Measurements from ENCODE around the gene NRDC. TPM values are rescaled to one million over a fixed set of nuclear protein-coding genes. Genes with fewer than 3 reads are reported as not detected.

The NRDC gene
- polyA plus RNA-seq, 4 donors, result 55.7 to 90.7 (median 79.3) TPM

DNA sequence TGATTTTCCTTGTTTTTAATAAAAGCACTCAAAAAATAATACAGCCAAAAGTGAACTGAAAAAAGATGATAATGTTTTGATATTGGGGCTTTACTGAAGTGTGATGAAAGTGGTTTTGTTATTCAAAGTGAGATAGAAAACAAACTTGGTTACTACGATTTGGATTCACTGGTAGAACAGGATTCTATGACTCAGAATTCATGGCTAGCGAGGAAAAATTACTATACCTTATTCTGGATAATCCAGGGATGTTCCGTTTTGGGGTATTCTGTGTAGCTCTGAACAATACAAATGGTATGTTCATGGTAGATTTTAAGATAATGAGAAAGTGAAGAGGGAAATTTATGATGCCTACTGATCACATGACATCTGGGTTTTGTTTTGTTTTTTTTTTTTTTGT, 117.7 kb downstream of the NRDC start:
- H3K4me3 ChIP-seq (ENCODE audit: low read depth in 1 of 3, low read length in 3 of 3), result no peak overlapping the region
- H3K4me1 ChIP-seq (ENCODE audit: control insufficient read depth in 3 of 3, insufficient read depth in 2 of 3, low read depth in 1 of 3, low read length in 2 of 3), result no peaks in the 10 kb centered on the region
- no peak overlapping the region for H3K27ac ChIP-seq (ENCODE audit: low read depth in 1 of 3, low read length in 2 of 3)
- no peaks in the 10 kb centered on the region for H3K27me3 ChIP-seq (ENCODE audit: control insufficient read depth in 3 of 3, insufficient read depth in 3 of 3, low read length in 3 of 3)
- H3K36me3 ChIP-seq (ENCODE audit: control insufficient read depth in 3 of 3, insufficient read depth in 2 of 3, low read depth in 1 of 3, low read length in 3 of 3), result peaks cover 0 to 16% (median 0%) of the 10 kb centered on the region in 3 donors
- DNase-seq (no peak), FAIRE-seq (no peak)
- WGBS, 3 donors, result 82 to 88% (median 85%) methylated on average over 3 of the region's 3 CpGs
- no peaks in the 10 kb centered on the region for H3K9me3 ChIP-seq (ENCODE audit: control insufficient read depth in 2 of 2, insufficient read depth in 1 of 2, low read depth in 1 of 2, low read length in 1 of 2)

GRCh38 chr1:51758310-51758709, 120.2 kb downstream of the NRDC start:
- FAIRE-seq (no peak), DNase-seq (no peak)
- Histone ChIP-seq H3K9me3 (ENCODE audit: control insufficient read depth in 2 of 2, insufficient read depth in 1 of 2, low read depth in 1 of 2, low read length in 1 of 2) (no peaks in the 10 kb centered on the region), H3K4me3 (ENCODE audit: low read depth in 1 of 3, low read length in 3 of 3) (no peak overlapping the region), H3K27me3 (ENCODE audit: control insufficient read depth in 3 of 3, insufficient read depth in 3 of 3, low read length in 3 of 3) (no peaks in the 10 kb centered on the region), H3K36me3 (ENCODE audit: control insufficient read depth in 3 of 3, insufficient read depth in 2 of 3, low read depth in 1 of 3, low read length in 3 of 3) (peaks cover 0 to 15% (median 0%) of the 10 kb centered on the region in 3 donors), H3K27ac (ENCODE audit: low read depth in 1 of 3, low read length in 2 of 3) (no peak overlapping the region), H3K4me1 (ENCODE audit: control insufficient read depth in 3 of 3, insufficient read depth in 2 of 3, low read depth in 1 of 3, low read length in 2 of 3) (no peaks in the 10 kb centered on the region)
- WGBS, 3 donors, result 83 to 93% (median 91%) methylated on average over 4 of the region's 4 CpGs

- 69 to 96% (median 89%) methylated on average over 2 of the region's 2 CpGs for WGBS, 3 donors
- Histone ChIP-seq H3K27ac (ENCODE audit: low read depth in 1 of 3, low read length in 2 of 3) (no peak overlapping the region), H3K4me3 (ENCODE audit: low read depth in 1 of 3, low read length in 3 of 3) (no peak overlapping the region), H3K27me3 (ENCODE audit: control insufficient read depth in 3 of 3, insufficient read depth in 3 of 3, low read length in 3 of 3) (no peaks in the 10 kb centered on the region), H3K9me3 (ENCODE audit: control insufficient read depth in 2 of 2, insufficient read depth in 1 of 2, low read depth in 1 of 2, low read length in 1 of 2) (peaks cover 0 to 7% of the 10 kb centered on the region in 2 donors), H3K36me3 (ENCODE audit: control insufficient read depth in 3 of 3, insufficient read depth in 2 of 3, low read depth in 1 of 3, low read length in 3 of 3) (peaks cover 0 to 9% (median 2%) of the 10 kb centered on the region in 3 donors), H3K4me1 (ENCODE audit: control insufficient read depth in 3 of 3, insufficient read depth in 2 of 3, low read depth in 1 of 3, low read length in 2 of 3) (no peaks in the 10 kb centered on the region)
- no peak for FAIRE-seq
- DNase-seq, result no peak
These were observed 122.2 kb downstream of the NRDC start for GRCh38 chr1:51756290-51756689.

DNA sequence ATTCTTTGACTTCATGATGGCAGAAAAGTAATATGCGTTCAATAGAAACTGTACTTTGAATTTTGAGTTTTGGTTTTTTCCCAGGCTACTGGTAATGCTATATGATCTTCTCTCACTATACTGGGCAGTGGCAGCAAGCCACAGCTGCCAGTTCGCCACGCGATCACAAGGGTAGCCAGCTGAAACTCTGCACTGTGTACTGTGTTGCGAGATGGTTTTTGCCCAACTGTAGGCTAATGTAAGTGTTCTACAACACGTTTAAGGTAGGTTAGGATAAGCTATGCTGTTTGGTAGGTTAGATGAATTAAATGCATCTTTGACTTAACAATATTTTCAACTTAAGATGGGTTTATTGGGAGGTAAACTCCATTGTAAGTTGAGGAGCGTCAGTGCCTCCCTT, 123.1 kb downstream of the NRDC start:
- Histone ChIP-seq H3K36me3 (ENCODE audit: control insufficient read depth in 3 of 3, insufficient read depth in 2 of 3, low read depth in 1 of 3, low read length in 3 of 3) (peaks cover 0 to 9% (median 2%) of the 10 kb centered on the region in 3 donors), H3K27ac (ENCODE audit: low read depth in 1 of 3, low read length in 2 of 3) (no peak overlapping the region), H3K4me3 (ENCODE audit: low read depth in 1 of 3, low read length in 3 of 3) (no peak overlapping the region), H3K27me3 (ENCODE audit: control insufficient read depth in 3 of 3, insufficient read depth in 3 of 3, low read length in 3 of 3) (no peaks in the 10 kb centered on the region), H3K9me3 (ENCODE audit: control insufficient read depth in 2 of 2, insufficient read depth in 1 of 2, low read depth in 1 of 2, low read length in 1 of 2) (peaks cover 0 to 7% of the 10 kb centered on the region in 2 donors), H3K4me1 (ENCODE audit: control insufficient read depth in 3 of 3, insufficient read depth in 2 of 3, low read depth in 1 of 3, low read length in 2 of 3) (no peaks in the 10 kb centered on the region)
- DNase-seq, result no peak
- 97 to 98% (median 97%) methylated on average over 7 of the region's 7 CpGs for WGBS, 3 donors
- FAIRE-seq, result no peak

GRCh38 chr1:51754666-51755065, 123.9 kb downstream of the NRDC start:
- H3K9me3 ChIP-seq (ENCODE audit: control insufficient read depth in 2 of 2, insufficient read depth in 1 of 2, low read depth in 1 of 2, low read length in 1 of 2), result peaks cover 0 to 7% of the 10 kb centered on the region in 2 donors
- FAIRE-seq, result no peak
- H3K27me3 ChIP-seq (ENCODE audit: control insufficient read depth in 3 of 3, insufficient read depth in 3 of 3, low read length in 3 of 3), result no peaks in the 10 kb centered on the region
- H3K36me3 ChIP-seq (ENCODE audit: control insufficient read depth in 3 of 3, insufficient read depth in 2 of 3, low read depth in 1 of 3, low read length in 3 of 3), result peaks cover 0 to 7% (median 2%) of the 10 kb centered on the region in 3 donors
- H3K4me1 ChIP-seq (ENCODE audit: control insufficient read depth in 3 of 3, insufficient read depth in 2 of 3, low read depth in 1 of 3, low read length in 2 of 3), result no peaks in the 10 kb centered on the region
- 97 to 100% (median 97%) methylated on average over 3 of the region's 3 CpGs for WGBS, 3 donors
- no peak for DNase-seq
- no peak overlapping the region for H3K27ac ChIP-seq (ENCODE audit: low read depth in 1 of 3, low read length in 2 of 3)
- H3K4me3 ChIP-seq (ENCODE audit: low read depth in 1 of 3, low read length in 3 of 3), result no peak overlapping the region

DNA sequence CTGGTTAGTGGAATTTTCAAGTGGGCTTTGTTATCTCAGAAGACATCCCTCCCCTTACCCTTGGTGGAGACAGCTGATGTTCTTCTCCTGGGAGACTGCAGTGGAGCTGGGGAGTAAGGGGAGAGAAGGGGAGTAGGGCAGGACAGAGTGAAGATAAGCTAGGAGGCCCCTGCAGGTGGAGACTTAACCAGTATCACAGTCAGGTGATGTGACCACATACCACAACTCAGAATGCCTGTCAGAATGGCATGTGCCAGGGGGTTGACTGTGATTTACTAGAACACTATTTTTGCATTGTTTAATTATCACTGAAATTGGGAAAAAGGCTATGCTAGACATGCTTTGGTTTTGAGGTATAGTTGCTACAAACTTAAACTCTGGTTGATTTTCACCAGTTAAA, 124.6 kb downstream of the NRDC start:
- Histone ChIP-seq H3K4me3 (ENCODE audit: low read depth in 1 of 3, low read length in 3 of 3) (no peak overlapping the region), H3K9me3 (ENCODE audit: control insufficient read depth in 2 of 2, insufficient read depth in 1 of 2, low read depth in 1 of 2, low read length in 1 of 2) (peaks cover 0 to 7% of the 10 kb centered on the region in 2 donors), H3K4me1 (ENCODE audit: control insufficient read depth in 3 of 3, insufficient read depth in 2 of 3, low read depth in 1 of 3, low read length in 2 of 3) (no peaks in the 10 kb centered on the region), H3K36me3 (ENCODE audit: control insufficient read depth in 3 of 3, insufficient read depth in 2 of 3, low read depth in 1 of 3, low read length in 3 of 3) (peaks cover 0 to 13% (median 2%) of the 10 kb centered on the region in 3 donors), H3K27me3 (ENCODE audit: control insufficient read depth in 3 of 3, insufficient read depth in 3 of 3, low read length in 3 of 3) (no peaks in the 10 kb centered on the region), H3K27ac (ENCODE audit: low read depth in 1 of 3, low read length in 2 of 3) (no peak overlapping the region)
- FAIRE-seq (no peak), DNase-seq (no peak)

- H3K9me3 ChIP-seq (ENCODE audit: control insufficient read depth in 2 of 2, insufficient read depth in 1 of 2, low read depth in 1 of 2, low read length in 1 of 2), result peaks cover 0 to 7% of the 10 kb centered on the region in 2 donors
- H3K4me1 ChIP-seq (ENCODE audit: control insufficient read depth in 3 of 3, insufficient read depth in 2 of 3, low read depth in 1 of 3, low read length in 2 of 3), result no peaks in the 10 kb centered on the region
- peaks cover 0 to 18% (median 2%) of the 10 kb centered on the region in 3 donors for H3K36me3 ChIP-seq (ENCODE audit: control insufficient read depth in 3 of 3, insufficient read depth in 2 of 3, low read depth in 1 of 3, low read length in 3 of 3)
- 91 to 99% (median 97%) methylated on average over 11 of the region's 11 CpGs for WGBS, 3 donors
- FAIRE-seq, result no peak
- DNase-seq, result no peak
- no peak overlapping the region for H3K4me3 ChIP-seq (ENCODE audit: low read depth in 1 of 3, low read length in 3 of 3)
- H3K27me3 ChIP-seq (ENCODE audit: control insufficient read depth in 3 of 3, insufficient read depth in 3 of 3, low read length in 3 of 3), result no peaks in the 10 kb centered on the region
- H3K27ac ChIP-seq (ENCODE audit: low read depth in 1 of 3, low read length in 2 of 3), result no peak overlapping the region
These were observed 126.2 kb downstream of the NRDC start for GRCh38 chr1:51752073-51752948.

- H3K36me3 ChIP-seq (ENCODE audit: control insufficient read depth in 3 of 3, insufficient read depth in 2 of 3, low read depth in 1 of 3, low read length in 3 of 3), result peaks cover 0 to 20% (median 2%) of the 10 kb centered on the region in 3 donors
- FAIRE-seq (no peak), DNase-seq (no peak)
- no peak overlapping the region for H3K27ac ChIP-seq (ENCODE audit: low read depth in 1 of 3, low read length in 2 of 3)
- H3K27me3 ChIP-seq (ENCODE audit: control insufficient read depth in 3 of 3, insufficient read depth in 3 of 3, low read length in 3 of 3), result no peaks in the 10 kb centered on the region
- no peaks in the 10 kb centered on the region for H3K4me1 ChIP-seq (ENCODE audit: control insufficient read depth in 3 of 3, insufficient read depth in 2 of 3, low read depth in 1 of 3, low read length in 2 of 3)
- H3K9me3 ChIP-seq (ENCODE audit: control insufficient read depth in 2 of 2, insufficient read depth in 1 of 2, low read depth in 1 of 2, low read length in 1 of 2), result peaks cover 0 to 7% of the 10 kb centered on the region in 2 donors
- H3K4me3 ChIP-seq (ENCODE audit: low read depth in 1 of 3, low read length in 3 of 3), result no peak overlapping the region
- 94 to 100% (median 97%) methylated on average over 1 of the region's 1 CpG for WGBS, 3 donors
These were observed 127.8 kb downstream of the NRDC start for GRCh38 chr1:51750729-51751128.
